AG04449 (cell line): ENCODE results near the gene SEMA3A.
A peak's percentile ranks its signal among the peaks of the same experiment; 100 is the strongest.

ENCODE experiments used
- CTCF ChIA-PET: fragments of 350-600 bp; formaldehyde crosslinking; extraction: SDS; loops from one replicate; lab custom pipeline; 2021; ENCODE audit warnings: antibody characterized with exemption; lab: Yijun Ruan, JAX
- POLR2A ChIA-PET: fragments of 400-600, 350-600 bp; formaldehyde crosslinking; extraction: SDS; loops from one replicate; lab custom pipeline; 2020; ENCODE audit warnings: antibody characterized with exemption, inconsistent platforms; lab: Yijun Ruan, JAX
- DNase-seq: peaks from one replicate; pipeline ENCODE4 v3.0.0-alpha.2; 2010; ENCODE audit warnings: low read depth, low spot score
- H3K4me3 ChIP-seq: 2 replicates; pipeline ENCODE4 v1.5.1; 2011; ENCODE audit warnings: low read depth, mild to moderate bottlenecking, control low read depth, low read length
- CTCF ChIP-seq: IDR thresholded peaks from one replicate; pipeline ENCODE4 v1.5.1; 2011; ENCODE audit warnings: mild to moderate bottlenecking, moderate library complexity, low read length, control low read depth, inconsistent platforms; ENCODE audit not compliant: insufficient read depth; ENCODE audit errors: missing control alignments

Gene SEMA3A

GRCh38 chr7:83987764-83988163 is 206.8 kb downstream of the SEMA3A start:
- POLR2A ChIA-PET: no interaction called here
- DNase-seq: no peak
- CTCF ChIA-PET: interaction anchor here (1.0 kb wide), 1 partner anchor 1043 kb away, joined by 3 read pairs; no protein-coding TSS in a partner anchor
- H3K4me3 ChIP-seq: no peak overlapping the region
- no peak for TF ChIP-seq CTCF

- ChIA-PET CTCF (interaction anchor here (1.3 kb wide), 1 partner anchor 9 kb away, joined by 4 read pairs; no protein-coding TSS in a partner anchor), POLR2A (no interaction called here)
- no peak for DNase-seq
- TF ChIP-seq CTCF: no peak
- no peak overlapping the region for H3K4me3 ChIP-seq
These were observed 208.8 kb downstream of the SEMA3A start for GRCh38 chr7:83985821-83986220.

- TF ChIP-seq CTCF: no peak
- ChIA-PET CTCF (no interaction called here), POLR2A (no interaction called here)
- no peak for DNase-seq
- no peak overlapping the region for H3K4me3 ChIP-seq
These were observed 210.0 kb downstream of the SEMA3A start for GRCh38 chr7:83984591-83984990.

- ChIA-PET POLR2A (no interaction called here), CTCF (interaction anchor here (1.4 kb wide), 1 partner anchor 49 kb away, joined by 3 read pairs; no protein-coding TSS in a partner anchor)
- no peak for DNase-seq
- TF ChIP-seq CTCF: no peak
- no peak overlapping the region for H3K4me3 ChIP-seq
These were observed 210.5 kb downstream of the SEMA3A start for GRCh38 chr7:83984076-83984475.

GRCh38 chr7:83983606-83984005 is 211.0 kb downstream of the SEMA3A start:
- no peak overlapping the region for H3K4me3 ChIP-seq
- TF ChIP-seq CTCF: no peak
- no peak for DNase-seq
- ChIA-PET POLR2A (no interaction called here), CTCF (interaction anchor here (1.4 kb wide), 1 partner anchor 49 kb away, joined by 3 read pairs; no protein-coding TSS in a partner anchor)

- H3K4me3 ChIP-seq: no peak overlapping the region
- ChIA-PET CTCF (interaction anchor here (0.7 to 7.4 kb wide), 6 partner anchors 19 to 1046 kb away, joined by 3 to 72 read pairs (median 3); partner anchors contain the start of gene SEMA3A), POLR2A (no interaction called here)
- no peak for DNase-seq
- peak; percentile 17 for TF ChIP-seq CTCF
These were observed 218.3 kb downstream of the SEMA3A start for GRCh38 chr7:83976302-83976701.
